HepG2 (cell line): ENCODE data around the gene ZFAND6. TPM values are rescaled to one million over a fixed set of nuclear protein-coding genes. Genes with fewer than 3 reads are reported as not detected.
A peak's percentile ranks its signal among the peaks of the same experiment; 100 is the strongest.

Experiments used
- AKAP8 ChIP-seq: sonication (generic); formaldehyde crosslinking; IDR thresholded peaks from 2 replicates; pipeline ENCODE4 v1.5.1; 2020; ENCODE audit warnings: mild to moderate bottlenecking, missing genetic modification reagents
- HOXA3 ChIP-seq: sonication (generic); formaldehyde crosslinking; IDR thresholded peaks from 2 replicates; pipeline ENCODE4 v1.5.0; 2020; ENCODE audit warnings: missing genetic modification reagents
- JUND ChIP-seq: sonication (generic); formaldehyde crosslinking; IDR thresholded peaks from 2 replicates; pipeline ENCODE4 v1.8.0; 2022; ENCODE audit warnings: mild to moderate bottlenecking, missing genetic modification reagents
- NKX3-1 ChIP-seq: sonication (generic); formaldehyde crosslinking; IDR thresholded peaks from 2 replicates; pipeline ENCODE4 v1.5.0; 2020; ENCODE audit warnings: missing genetic modification reagents
- NR1H2 ChIP-seq: sonication (generic); formaldehyde crosslinking; IDR thresholded peaks from 2 replicates; pipeline ENCODE4 v1.8.1; 2022; ENCODE audit warnings: low read depth, missing genetic modification reagents, borderline replicate concordance
- TP53 ChIP-seq: sonication (generic); formaldehyde crosslinking; conservative IDR thresholded peaks from 2 replicates; pipeline ENCODE4 v1.4.0; 2020; ENCODE audit warnings: missing genetic modification reagents
- ZNF607 ChIP-seq: sonication (generic); formaldehyde crosslinking; IDR thresholded peaks from 2 replicates; pipeline ENCODE4 v1.5.1; 2020; ENCODE audit warnings: missing genetic modification reagents, mild to moderate bottlenecking, borderline replicate concordance
- ZNF615 ChIP-seq: sonication (generic); formaldehyde crosslinking; IDR thresholded peaks from 2 replicates; pipeline ENCODE4 v1.5.0; 2020; ENCODE audit warnings: mild to moderate bottlenecking, missing genetic modification reagents, borderline replicate concordance
- ZNF616 ChIP-seq: sonication (generic); formaldehyde crosslinking; IDR thresholded peaks from 2 replicates; pipeline ENCODE4 v1.5.0; 2020; ENCODE audit warnings: low read depth, mild to moderate bottlenecking, missing genetic modification reagents
- ZSCAN25 ChIP-seq: sonication (generic); formaldehyde crosslinking; IDR thresholded peaks from 2 replicates; pipeline ENCODE4 v1.8.0; 2022; ENCODE audit warnings: mild to moderate bottlenecking, missing genetic modification reagents
- polyA plus RNA-seq, 8 experiments: library from polyadenylated mRNA; depleted of rRNA in 3 of 8; stranded (reverse) in 7 of 8; unstranded in 1 of 8; fragments of >200 nt; fragmentation: Illumina TruSeq in 4 of 8; extraction: Trizol in 4 of 8; gene quantifications; 2 replicates each; pipeline versions ENCODE4 v1.2.1 to v1.2.3, GENCODE V29; 2011 to 2016; ENCODE audit warnings: low read depth in 4 of 8, missing spikeins in 1 of 8, mixed read lengths in 1 of 8; ENCODE audit not compliant: insufficient read depth in 1 of 8
- total RNA-seq, 5 experiments: library from RNA; depleted of rRNA; stranded (reverse); fragments of >200 nt; fragmentation: Illumina TruSeq; extraction: Trizol; gene quantifications; 2 replicates each; pipeline ENCODE4 v1.2.3, GENCODE V29; 2016; ENCODE audit warnings: low read depth in 1 of 5
- TF ChIP-seq, protein P1 (sequence below): sonication (generic); formaldehyde crosslinking; IDR thresholded peaks from 2 replicates; pipeline ENCODE4 v1.4.0; 2020; ENCODE audit warnings: missing genetic modification reagents, borderline replicate concordance
- TF ChIP-seq, protein P2 (sequence below): sonication (generic); formaldehyde crosslinking; IDR thresholded peaks from 2 replicates; pipeline ENCODE4 v1.4.0; 2020; ENCODE audit warnings: mild to moderate bottlenecking, missing genetic modification reagents
- TF ChIP-seq, protein P3 (sequence below): sonication (generic); formaldehyde crosslinking; IDR thresholded peaks from 2 replicates; pipeline ENCODE4 v1.5.0; 2020; ENCODE audit warnings: mild to moderate bottlenecking, missing genetic modification reagents, borderline replicate concordance
- TF ChIP-seq, protein P4 (sequence below): sonication (generic); formaldehyde crosslinking; IDR thresholded peaks from 2 replicates; pipeline ENCODE4 v1.4.0; 2020; ENCODE audit warnings: mild to moderate bottlenecking, missing genetic modification reagents
- TF ChIP-seq, protein P5 (sequence below): sonication (generic); formaldehyde crosslinking; IDR thresholded peaks from 2 replicates; pipeline ENCODE4 v1.8.0; 2022; ENCODE audit warnings: missing genetic modification reagents, mild to moderate bottlenecking, moderate library complexity, borderline replicate concordance

Gene ZFAND6
- total and polyA plus RNA-seq, 2 of the 13 experiments (the other 11 are each of a cell fraction or from before 2014, with no cell fraction given): 84.2 to 115 TPM

DNA sequence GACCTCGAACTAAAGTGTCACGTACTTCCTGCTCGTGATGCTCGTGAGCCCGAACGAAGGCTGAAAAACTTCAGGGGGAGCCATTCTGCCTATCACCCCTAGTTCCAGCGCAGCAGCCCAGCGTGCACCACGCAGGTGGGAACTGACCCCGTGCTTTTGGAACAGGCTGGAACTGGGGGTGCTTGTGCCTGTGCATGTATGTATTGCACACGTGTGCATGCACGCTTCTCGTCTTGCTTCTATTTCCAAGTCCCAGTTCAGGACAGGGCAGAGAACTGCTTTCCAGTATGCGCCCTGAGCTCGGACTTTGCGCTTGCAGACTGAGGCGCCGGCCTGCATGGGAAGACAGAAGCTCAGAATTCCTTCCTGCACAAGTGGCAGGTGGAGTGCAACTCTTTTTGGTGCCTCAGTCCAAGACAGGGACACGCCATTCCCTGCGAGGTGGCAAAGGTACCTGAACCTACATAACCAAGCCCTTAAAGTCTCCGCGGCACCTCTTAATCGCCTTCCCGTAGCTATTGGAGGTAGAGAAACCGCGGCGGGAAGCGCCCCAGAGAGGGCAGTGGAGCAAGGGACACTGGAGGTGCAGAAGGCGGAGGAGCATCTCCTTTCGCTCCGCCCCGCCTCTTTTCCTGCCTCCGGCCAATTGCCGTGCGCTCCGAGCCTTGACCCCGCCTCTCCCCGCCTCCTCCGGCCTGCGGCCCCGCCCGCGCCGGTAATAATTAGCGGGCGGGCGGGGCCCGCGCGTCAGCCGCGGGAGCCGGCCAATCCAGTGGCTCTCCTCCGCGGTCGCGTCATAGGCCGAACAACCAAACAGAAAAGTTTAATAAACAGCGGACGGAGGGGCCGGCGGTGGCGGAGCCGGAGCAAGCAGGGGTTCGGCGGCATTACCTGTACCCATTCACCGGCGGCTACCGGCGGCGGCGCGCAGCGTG, at the start of gene ZFAND6 (continued):
- TF ChIP-seq, protein P1, sequence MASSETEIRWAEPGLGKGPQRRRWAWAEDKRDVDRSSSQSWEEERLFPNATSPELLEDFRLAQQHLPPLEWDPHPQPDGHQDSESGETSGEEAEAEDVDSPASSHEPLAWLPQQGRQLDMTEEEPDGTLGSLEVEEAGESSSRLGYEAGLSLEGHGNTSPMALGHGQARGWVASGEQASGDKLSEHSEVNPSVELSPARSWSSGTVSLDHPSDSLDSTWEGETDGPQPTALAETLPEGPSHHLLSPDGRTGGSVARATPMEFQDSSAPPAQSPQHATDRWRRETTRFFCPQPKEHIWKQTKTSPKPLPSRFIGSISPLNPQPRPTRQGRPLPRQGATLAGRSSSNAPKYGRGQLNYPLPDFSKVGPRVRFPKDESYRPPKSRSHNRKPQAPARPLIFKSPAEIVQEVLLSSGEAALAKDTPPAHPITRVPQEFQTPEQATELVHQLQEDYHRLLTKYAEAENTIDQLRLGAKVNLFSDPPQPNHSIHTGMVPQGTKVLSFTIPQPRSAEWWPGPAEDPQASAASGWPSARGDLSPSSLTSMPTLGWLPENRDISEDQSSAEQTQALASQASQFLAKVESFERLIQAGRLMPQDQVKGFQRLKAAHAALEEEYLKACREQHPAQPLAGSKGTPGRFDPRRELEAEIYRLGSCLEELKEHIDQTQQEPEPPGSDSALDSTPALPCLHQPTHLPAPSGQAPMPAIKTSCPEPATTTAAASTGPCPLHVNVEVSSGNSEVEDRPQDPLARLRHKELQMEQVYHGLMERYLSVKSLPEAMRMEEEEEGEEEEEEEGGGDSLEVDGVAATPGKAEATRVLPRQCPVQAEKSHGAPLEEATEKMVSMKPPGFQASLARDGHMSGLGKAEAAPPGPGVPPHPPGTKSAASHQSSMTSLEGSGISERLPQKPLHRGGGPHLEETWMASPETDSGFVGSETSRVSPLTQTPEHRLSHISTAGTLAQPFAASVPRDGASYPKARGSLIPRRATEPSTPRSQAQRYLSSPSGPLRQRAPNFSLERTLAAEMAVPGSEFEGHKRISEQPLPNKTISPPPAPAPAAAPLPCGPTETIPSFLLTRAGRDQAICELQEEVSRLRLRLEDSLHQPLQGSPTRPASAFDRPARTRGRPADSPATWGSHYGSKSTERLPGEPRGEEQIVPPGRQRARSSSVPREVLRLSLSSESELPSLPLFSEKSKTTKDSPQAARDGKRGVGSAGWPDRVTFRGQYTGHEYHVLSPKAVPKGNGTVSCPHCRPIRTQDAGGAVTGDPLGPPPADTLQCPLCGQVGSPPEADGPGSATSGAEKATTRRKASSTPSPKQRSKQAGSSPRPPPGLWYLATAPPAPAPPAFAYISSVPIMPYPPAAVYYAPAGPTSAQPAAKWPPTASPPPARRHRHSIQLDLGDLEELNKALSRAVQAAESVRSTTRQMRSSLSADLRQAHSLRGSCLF (CRISPR knock-in tag): no peak
- no peak for TF ChIP-seq ZNF615
- TF ChIP-seq AKAP8: no peak
- TF ChIP-seq, protein P2, sequence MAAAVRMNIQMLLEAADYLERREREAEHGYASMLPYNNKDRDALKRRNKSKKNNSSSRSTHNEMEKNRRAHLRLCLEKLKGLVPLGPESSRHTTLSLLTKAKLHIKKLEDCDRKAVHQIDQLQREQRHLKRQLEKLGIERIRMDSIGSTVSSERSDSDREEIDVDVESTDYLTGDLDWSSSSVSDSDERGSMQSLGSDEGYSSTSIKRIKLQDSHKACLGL (CRISPR knock-in tag): 0 out of 2 replicates have a peak, but pooled peaks have one; percentile 38
- 0 out of 2 replicates have a peak, but pooled peaks have one; percentile 53 for TF ChIP-seq NKX3-1
- TF ChIP-seq HOXA3: peak; percentile 51
- peak; percentile 45; the same call in 1 of the 2 replicates for TF ChIP-seq ZSCAN25 (CRISPR knock-in tag)
- TF ChIP-seq NR1H2 (CRISPR knock-in tag): no peak
- TF ChIP-seq ZNF607: no peak; the same call in 1 of the 2 replicates
- TF ChIP-seq TP53: no peak
- TF ChIP-seq, protein P3, sequence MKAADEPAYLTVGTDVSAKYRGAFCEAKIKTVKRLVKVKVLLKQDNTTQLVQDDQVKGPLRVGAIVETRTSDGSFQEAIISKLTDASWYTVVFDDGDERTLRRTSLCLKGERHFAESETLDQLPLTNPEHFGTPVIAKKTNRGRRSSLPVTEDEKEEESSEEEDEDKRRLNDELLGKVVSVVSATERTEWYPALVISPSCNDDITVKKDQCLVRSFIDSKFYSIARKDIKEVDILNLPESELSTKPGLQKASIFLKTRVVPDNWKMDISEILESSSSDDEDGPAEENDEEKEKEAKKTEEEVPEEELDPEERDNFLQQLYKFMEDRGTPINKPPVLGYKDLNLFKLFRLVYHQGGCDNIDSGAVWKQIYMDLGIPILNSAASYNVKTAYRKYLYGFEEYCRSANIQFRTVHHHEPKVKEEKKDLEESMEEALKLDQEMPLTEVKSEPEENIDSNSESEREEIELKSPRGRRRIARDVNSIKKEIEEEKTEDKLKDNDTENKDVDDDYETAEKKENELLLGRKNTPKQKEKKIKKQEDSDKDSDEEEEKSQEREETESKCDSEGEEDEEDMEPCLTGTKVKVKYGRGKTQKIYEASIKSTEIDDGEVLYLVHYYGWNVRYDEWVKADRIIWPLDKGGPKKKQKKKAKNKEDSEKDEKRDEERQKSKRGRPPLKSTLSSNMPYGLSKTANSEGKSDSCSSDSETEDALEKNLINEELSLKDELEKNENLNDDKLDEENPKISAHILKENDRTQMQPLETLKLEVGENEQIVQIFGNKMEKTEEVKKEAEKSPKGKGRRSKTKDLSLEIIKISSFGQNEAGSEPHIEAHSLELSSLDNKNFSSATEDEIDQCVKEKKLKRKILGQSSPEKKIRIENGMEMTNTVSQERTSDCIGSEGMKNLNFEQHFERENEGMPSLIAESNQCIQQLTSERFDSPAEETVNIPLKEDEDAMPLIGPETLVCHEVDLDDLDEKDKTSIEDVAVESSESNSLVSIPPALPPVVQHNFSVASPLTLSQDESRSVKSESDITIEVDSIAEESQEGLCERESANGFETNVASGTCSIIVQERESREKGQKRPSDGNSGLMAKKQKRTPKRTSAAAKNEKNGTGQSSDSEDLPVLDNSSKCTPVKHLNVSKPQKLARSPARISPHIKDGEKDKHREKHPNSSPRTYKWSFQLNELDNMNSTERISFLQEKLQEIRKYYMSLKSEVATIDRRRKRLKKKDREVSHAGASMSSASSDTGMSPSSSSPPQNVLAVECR (CRISPR knock-in tag): peak; percentile 75; the same call in 1 of the 2 replicates
- TF ChIP-seq JUND (CRISPR knock-in tag): no peak
- TF ChIP-seq, protein P4, sequence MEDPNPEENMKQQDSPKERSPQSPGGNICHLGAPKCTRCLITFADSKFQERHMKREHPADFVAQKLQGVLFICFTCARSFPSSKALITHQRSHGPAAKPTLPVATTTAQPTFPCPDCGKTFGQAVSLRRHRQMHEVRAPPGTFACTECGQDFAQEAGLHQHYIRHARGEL (CRISPR knock-in tag): no peak
- TF ChIP-seq, protein P5, sequence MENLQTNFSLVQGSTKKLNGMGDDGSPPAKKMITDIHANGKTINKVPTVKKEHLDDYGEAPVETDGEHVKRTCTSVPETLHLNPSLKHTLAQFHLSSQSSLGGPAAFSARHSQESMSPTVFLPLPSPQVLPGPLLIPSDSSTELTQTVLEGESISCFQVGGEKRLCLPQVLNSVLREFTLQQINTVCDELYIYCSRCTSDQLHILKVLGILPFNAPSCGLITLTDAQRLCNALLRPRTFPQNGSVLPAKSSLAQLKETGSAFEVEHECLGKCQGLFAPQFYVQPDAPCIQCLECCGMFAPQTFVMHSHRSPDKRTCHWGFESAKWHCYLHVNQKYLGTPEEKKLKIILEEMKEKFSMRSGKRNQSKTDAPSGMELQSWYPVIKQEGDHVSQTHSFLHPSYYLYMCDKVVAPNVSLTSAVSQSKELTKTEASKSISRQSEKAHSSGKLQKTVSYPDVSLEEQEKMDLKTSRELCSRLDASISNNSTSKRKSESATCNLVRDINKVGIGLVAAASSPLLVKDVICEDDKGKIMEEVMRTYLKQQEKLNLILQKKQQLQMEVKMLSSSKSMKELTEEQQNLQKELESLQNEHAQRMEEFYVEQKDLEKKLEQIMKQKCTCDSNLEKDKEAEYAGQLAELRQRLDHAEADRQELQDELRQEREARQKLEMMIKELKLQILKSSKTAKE (CRISPR knock-in tag): no peak
- TF ChIP-seq ZNF616 (CRISPR knock-in tag): no peak
